HG03571 (cell line): Measurements from ENCODE around the gene POGZ.
"Not testable (repeated sequence)": the region's sequence is repeated elsewhere in the genome, so short reads cannot be mapped to it uniquely, and the experiment has no call there.

ENCODE experiments used
- ATAC-seq: cut with Tn5 transposase; IDR thresholded peaks from one replicate; pipeline ENCODE4 v1.9.1; 2021; ENCODE audit not compliant: unreplicated experiment

POGZ gene

DNA sequence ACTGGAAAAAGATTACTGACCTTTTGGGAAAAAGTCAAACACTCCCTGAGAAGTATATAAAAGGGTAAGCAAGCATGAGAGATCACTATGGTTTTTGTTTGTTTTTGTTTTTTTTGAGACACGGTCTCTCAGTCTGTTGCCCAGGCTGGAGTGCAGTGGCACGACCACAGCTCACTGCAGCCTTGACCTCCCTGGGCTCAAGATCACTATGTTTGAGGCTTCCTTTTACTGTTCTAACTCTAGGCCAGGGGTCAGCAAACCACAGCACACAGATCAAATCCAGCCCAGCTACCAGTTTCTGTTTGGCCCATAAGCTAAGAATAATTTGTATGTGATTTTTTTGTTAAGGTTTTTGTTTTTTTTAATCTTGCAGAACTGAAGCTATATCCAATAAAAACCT lies 34.2 kb downstream of the POGZ start:
- ATAC-seq: no peak

DNA sequence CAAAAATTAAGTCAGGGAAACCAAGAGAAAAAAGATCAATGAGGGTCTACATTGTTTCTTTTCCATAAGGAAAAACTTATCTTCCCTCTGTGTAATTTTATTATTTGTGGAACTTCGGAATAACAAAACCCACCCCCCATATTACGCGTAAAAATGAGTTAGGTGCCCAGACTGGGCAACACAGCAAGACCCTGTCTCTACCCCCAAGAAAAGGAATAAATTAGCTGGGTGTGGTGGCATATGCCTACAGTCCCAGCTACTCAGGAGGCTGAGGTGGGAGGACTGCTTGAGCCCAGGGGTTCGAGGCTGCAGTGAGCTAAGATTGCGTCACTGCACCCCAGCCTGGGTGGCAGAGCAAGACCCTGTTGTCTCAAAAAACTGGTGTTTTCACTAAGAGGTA lies 39.5 kb downstream of the POGZ start:
- no peak for ATAC-seq

DNA sequence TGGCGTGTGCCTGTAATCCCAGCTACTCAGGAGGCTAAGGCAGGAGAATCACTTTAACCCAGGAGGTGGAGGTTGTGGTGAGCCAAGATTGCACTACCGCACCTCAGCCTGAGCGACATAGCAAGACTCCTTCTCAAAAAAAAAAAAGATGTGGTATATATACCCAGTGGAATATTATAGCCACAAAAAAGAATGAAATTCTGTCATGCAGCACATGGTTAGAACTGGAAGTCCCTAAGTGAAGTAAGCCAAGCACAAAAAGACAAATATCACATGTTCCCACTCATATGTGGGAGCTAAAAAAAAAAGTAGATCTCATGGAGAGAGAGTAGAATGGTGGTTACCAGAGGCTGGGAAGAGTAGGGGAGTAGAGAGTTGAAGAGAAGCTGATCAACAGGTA lies 41.2 kb downstream of the POGZ start:
- ATAC-seq: no peak

DNA sequence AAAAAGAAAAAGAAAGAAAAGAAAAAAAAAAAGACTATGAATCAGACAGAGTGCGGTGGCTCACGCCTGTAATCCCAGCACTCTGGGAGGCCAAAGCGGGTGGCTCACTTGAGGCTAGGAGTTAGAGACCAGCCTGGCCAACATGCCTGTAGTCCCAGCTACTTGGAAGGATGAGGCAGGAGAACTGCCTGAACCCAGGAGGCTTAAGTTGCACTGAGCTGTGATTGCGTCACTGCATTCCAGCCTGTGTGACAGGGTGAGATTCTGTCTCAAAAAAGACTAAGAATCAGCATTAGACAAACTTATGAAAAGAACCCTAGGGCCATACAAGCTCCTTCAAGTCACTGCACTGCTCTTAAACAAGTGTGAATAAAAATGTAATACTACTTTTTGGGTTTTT lies 43.1 kb downstream of the POGZ start:
- no peak for ATAC-seq

DNA sequence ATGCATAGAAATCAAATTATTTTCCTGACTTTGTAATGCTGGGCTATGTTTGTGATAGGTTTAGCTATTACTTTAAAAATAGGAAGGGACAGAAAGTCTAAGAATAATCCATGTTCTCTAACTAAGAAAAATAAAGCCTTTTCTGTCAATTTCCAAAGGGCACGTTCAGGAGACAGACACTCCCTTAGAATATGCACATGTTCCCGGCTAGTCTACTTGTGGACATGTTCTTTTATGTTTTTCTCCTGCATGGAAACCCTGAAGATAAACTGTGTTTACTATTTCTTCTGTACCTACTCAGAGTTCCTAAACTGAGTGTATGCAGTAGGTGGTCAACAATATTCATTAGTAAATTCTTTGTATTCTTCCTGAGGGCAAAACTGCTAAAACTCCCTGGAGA lies 47.4 kb downstream of the POGZ start:
- no peak for ATAC-seq

DNA sequence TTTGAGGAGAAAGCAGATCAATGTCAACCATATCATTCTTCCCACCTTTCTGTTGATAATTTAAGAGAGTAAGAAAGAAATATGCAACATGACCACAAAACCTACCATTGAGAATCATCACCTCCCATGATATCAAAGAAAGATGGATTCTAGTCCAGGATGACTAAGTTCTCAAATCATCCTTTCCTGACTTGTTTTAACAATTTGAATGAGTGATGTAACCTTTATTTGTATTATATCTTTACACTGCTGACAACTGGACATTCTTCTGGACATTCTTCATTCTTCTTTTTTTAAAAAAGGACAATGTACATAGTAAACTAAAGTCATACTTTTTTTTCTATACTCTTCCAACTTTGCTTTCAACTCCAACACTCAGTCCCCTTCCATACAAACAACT lies 50.4 kb downstream of the POGZ start:
- ATAC-seq: no peak

DNA sequence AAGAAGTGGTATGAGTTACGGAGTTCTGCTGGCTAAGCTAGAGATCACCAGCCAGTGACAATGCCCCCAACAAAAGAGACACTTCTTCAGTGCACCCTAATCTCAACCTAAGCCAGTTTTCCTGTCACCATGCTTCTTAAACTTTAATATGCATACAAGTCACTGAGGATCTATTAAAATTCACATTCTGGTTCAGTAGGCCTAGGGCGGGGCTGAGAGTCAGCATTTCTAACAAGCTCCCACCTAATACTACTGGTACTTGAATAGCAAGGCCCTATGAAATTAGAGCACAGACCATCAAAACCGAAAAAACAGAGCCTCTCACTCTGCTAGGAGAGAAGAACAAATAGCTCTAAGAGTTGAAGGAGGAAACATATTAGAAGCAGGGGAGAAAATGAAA lies 52.0 kb downstream of the POGZ start:
- no peak for ATAC-seq

DNA sequence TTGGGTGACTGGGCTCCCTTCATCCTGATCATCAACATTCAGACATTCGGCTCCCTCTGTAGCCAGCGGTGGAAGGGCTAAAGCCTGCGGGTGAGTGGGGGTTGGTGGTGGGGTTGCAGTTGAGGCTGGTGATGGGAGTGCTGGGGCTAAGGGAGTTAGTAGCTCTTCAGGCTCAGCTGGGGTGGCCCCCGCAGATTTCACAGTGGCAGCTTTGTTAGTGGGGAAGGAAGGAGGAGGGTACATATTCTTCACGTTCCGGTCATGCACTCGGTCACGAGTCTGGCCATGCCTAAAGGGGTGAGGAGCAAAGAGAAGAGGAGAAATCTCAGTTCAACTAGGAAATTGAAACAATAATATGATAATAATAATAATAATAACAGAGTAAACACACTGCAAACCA lies 53.1 kb downstream of the POGZ start:
- ATAC-seq: no peak

DNA sequence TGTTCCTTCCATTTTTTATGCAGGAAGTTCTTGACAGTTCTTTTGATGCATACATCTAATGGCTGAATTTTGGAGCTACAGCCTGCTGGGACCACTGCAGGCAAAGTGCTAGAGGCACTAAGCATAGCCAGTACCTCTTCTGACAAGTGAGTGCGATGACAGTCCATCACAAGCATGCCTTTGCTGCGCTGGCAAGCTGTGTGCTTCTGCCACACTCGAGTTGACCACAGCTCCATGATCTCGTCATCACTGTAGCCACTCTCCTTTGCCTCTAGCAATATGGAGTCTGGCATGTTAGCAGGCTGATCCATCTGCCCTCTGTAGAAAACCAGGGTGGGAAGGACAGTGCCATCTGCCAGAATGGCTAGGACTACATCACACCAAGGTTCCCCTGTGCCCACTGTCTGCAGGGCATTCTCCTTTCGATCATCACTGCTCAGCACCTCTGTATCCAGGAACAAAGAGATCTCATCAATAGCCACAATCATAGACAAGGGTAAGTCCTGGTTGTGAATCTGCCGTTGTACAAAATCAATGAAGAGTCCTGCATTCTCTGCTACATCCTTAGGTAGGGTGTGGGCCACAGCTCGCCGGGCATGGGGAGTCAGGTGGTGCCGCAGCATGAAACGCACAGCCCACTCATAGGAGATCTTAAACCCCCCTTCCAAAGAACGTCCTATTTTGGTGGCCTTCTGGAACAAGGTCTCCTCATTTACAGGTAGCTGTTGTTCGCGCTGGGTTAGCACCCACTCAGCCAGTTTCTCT lies 53.9 kb downstream of the POGZ start:
- no peak for ATAC-seq

DNA sequence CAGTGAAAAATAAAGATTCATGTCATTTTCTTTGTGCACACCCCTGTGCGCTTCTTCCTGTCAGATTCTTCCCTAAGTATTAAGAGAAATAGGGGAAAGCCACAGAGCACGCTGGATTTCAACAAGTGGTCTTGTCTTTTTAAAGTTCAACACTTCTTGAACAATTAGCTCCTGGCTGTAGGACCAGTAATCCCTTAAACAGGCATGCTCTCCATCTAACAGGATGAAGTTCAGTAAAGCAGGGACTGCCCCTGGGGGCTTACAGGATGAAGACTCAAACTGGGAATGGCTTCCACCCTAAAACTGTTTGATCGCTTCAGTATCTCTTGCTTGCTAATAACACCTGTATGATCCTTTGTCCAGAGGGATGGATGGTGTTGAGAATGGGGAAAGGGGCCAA lies 55.7 kb downstream of the POGZ start:
- ATAC-seq: no peak

DNA sequence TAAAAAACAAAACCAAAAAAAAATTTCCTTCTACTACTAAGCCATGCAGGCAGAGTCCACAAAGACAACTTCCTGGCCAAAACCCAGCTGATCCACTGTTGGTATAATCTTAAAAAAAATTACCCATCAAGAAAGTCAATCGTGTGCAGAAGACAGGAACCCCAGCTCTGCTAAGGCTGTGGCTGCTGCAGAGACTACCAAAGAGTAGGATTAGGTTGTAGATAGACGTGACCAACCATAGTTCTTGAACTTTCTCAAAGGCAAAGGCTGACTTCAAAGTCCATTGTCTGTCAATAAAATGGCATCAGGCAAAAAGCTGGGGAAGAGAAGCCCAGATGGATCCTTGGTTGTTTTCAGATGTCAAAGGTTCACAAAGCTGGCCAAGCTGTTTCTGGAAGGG lies 56.5 kb downstream of the POGZ start:
- no peak for ATAC-seq

DNA sequence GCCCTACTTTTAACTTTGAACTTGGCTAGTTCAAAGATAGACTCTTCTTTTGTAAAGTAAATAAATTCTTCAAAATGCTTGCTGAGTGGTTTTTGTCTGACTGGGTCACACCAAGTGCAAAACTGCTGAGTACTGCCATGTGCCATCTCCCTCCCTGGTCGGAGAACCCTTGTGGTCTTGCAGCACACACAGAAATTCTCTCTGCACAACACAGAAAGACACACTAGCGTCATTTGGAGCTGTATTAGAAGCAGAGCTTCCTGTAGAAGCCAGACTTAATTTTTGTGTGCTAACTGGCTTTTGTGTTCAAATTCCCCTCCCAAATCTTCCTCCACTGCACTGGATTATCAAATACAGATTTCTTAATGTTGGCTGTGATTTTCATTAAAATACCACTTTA lies 57.4 kb downstream of the POGZ start:
- no peak for ATAC-seq

DNA sequence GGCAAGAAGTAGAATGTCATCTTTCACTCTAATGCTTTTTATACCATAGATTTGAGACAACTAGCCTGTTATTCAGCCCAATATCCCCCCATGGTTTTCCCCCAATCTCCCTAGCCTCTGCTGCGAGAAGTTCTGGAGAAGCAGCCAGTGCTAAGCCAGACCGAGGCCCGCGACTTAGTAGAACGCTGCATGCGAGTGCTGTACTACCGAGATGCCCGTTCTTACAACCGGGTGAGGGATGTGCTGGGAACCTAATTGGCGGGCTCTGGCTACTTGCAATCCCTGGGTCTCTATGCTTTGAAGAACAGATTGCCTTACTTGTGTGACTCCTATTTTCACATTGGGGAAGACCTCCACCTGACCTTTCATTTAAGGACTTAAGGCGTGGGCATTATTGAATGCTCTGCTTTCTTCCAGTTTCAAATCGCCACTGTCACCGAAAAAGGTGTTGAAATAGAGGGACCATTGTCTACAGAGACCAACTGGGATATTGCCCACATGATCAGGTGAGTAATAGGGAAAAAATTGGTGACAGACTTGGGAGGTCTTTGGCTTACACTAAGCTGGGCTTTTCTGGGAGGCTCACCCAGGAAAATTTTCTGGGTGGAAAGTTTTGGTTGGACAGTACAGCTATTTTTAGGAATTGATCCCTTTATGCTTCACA lies 58.0 kb downstream of the POGZ start:
- no peak for ATAC-seq

DNA sequence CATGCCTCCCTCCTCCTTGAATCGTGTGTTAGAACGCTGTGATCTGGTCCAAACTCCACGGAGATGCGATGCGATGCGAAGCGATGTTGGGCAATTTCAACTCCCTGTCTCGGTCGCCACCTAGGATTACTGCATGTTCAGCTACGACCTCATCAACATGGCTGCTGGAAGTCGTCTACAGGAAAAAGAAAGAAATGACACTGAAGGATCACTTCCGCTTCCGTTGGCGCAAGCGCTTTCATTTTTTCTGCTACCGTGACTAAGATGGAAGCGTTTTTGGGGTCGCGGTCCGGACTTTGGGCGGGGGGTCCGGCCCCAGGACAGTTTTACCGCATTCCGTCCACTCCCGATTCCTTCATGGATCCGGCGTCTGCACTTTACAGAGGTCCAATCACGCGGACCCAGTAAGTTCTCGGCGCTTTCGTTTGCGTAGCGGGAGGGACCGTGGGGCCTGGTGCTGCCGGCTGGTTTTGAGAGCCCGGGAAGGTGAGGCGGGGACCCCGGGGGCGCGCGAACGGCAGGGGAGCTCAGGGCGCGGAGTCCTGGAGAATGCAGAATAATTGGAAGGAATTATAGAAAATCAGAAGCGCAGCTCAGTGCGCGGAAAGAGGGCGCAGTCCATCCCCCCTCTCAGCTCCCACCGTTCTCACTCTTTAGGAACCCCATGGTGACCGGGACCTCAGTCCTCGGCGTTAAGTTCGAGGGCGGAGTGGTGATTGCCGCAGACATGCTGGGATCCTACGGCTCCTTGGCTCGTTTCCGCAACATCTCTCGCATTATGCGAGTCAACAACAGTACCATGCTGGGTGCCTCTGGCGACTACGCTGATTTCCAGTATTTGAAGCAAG lies 59.7 kb downstream of the POGZ start, which contains the start of gene PSMB4:
Gene PSMB4, plus strand, starts transcription at position 250 of the 848 bp plus-strand sequence. Its CDS starts 15 bp downstream, at position 265.
- peak; percentile 76 for ATAC-seq

DNA sequence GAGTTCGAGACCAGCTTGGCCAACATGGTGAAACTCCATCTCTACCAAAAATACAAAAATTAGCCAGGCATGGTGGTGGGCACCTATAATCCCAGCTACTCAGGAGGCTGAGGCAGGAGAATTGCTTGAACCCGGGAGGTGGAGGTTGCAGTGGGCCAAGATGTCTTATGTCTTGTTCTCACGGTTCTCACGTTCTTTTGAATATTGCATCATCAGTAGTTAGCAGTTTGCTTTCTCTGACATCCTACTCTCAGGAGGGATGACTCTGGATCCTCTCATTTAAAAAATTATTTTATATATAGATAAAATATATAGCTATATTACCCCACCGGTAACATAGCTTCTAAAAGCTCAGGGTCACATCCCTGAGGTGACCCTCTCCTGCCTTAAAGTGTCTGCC lies 63.0 kb downstream of the POGZ start:
- ATAC-seq: not testable (repeated sequence)

DNA sequence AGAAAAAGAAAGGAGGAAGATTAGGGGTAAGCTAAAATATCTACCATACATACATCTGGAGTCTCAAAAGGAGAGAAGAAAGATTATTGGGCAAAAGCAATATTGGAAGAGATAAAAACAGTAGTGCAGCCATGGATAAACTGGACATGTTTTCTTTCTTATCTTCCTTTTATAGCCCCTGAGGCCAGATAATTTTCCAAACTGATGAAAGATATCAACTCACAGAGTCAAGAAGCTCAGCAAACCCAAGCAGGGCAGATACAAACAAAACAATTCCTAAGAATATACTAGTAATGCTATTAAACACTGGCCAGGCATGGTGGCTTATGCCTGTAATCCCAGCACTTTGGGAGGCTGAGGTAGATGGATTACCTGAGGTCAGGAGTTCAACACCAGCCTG lies 65.7 kb downstream of the POGZ start:
- no peak for ATAC-seq

DNA sequence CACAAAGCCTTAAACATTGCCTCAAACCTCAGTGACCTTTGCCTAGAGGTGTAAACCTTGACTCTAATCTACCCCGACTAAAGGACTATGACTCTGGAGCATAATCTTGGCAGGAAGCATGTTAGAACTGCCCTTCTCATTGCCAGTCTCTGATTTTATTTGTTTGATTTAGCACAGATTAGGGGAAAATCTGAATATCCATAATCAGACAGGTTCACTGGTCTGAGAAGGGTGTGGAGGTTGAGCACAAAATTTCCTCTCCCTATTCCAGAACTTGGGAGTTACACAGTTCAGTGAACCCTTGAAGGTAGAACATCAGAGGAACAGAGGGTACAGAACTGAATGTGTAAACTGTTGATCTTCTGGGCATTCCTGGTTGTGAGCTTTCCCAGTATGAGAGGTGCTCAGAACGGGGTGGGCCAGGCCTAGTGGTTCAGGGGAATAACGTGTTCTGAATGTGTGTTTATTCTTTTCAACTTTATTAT lies 68.2 kb downstream of the POGZ start:
- ATAC-seq: no peak

DNA sequence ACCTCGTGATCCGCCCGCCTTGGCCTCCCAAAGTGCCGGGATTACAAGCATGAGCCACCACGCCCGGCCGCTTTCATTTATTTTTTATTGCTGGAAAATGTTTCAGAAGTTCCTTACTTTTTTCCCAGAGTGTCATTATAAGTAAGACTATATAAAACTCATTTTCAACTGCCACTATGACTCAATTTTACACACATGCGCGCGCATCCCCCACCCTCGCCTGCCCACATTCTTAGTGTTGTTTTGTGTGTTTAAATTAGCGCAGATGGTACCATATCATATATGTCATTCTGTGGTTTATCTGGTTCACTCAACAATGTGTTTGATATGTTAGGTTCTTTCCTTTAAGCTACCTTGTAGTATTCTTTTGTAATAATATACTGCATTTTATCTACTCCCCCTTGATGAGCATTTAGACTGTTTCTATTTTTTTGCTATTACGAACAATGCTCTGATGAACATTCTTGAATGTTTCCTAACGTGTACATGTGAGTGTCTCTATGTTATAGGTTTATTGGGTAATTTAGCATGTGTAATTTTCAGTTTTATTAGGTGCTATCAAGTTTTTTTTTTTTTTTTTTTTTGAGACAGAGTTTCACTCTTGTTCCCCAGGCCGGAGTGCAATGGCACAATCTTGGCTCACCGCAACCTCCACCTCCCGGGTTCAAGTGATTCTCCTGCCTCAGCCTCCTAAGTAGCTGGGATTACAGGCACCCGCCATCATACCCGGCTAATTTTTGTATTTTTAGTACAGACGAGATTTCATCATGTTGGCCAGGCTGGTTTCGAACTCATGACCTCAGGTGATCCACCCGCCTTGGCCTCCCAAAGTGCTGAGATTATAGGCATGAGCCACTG lies 68.8 kb downstream of the POGZ start:
- ATAC-seq: not testable (repeated sequence)

DNA sequence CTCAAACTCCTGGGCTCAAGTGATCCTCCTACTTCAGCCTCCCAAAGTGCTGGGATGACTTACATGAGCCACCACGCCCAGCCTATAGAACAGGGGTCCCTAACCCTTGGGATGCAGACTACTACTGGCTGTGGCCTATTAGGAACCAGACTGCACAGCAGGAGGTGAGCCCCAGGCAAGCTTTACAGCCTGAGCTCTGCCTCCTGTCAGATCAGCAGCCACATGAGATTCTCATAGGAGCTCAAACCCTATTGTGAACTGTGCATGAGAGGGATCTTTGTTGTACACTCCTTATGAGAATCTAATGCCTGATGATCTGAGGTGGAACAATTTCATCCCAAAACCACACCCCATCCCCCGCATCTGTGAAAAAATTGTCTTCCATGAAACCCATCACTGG lies 73.3 kb downstream of the POGZ start:
- no peak for ATAC-seq

DNA sequence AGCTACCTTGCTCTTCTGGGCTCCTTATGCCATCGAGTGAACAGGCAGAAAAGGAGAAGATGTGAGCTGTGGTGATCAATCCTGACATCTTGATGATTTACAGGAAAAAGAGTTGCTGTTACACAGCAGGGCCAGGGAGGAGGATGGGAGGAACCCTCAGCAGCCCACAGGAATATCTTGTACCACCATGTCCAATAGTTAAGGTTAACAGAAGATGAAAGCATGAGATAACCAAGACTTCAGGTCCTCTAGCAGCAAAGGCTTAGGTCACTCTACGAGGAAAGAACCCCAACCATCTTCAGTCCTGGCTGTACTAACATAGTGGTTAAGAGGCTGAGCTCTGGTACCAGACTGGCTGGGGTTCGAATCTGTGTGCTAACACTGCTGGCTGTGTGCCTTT lies 74.7 kb downstream of the POGZ start:
- no peak for ATAC-seq
